ENCODE data around the gene CMTM7. TPM values are rescaled to one million over a fixed set of nuclear protein-coding genes. Genes with fewer than 3 reads are reported as not detected.

Gene CMTM7
- total RNA-seq, 2 donors from 2014 or later, result 15.6 to 33.1 TPM

GRCh38 chr3:32487781-32488473 lies 96.3 kb downstream of the CMTM7 start:
- WGBS, result 60% methylated on average over 3 of the region's 3 CpGs
- Histone ChIP-seq H3K4me1 (replicated peaks) (no peaks in the 10 kb centered on the region), H3K27me3 (replicated peaks; ENCODE audit: insufficient read depth) (no peaks in the 10 kb centered on the region), H3K9me3 (no peaks in the 10 kb centered on the region), H3K27ac (no peak overlapping the region), H3K36me3 (no peaks in the 10 kb centered on the region), H3K4me3 (no peak overlapping the region)
- no peak for DNase-seq (ENCODE audit: low spot score)
- intact Hi-C loops (cut with DNase I), result no loop called here
- no peak for TF ChIP-seq POLR2AphosphoS5 (IDR thresholded peaks at IDR 0.05)
- TF ChIP-seq POLR2A (IDR thresholded peaks at IDR 0.05), result no peak
- TF ChIP-seq CTCF (IDR thresholded peaks at IDR 0.05), result no peak

- no peak for DNase-seq (ENCODE audit: low spot score)
- Histone ChIP-seq H3K4me1 (replicated peaks) (no peaks in the 10 kb centered on the region), H3K36me3 (no peaks in the 10 kb centered on the region), H3K9me3 (no peaks in the 10 kb centered on the region), H3K4me3 (no peak overlapping the region), H3K27me3 (replicated peaks; ENCODE audit: insufficient read depth) (no peaks in the 10 kb centered on the region), H3K27ac (no peak overlapping the region)
- intact Hi-C loops (cut with DNase I), result no loop called here
- WGBS, result 84% methylated on average over 3 of the region's 3 CpGs
- TF ChIP-seq POLR2A (IDR thresholded peaks at IDR 0.05) (no peak), CTCF (IDR thresholded peaks at IDR 0.05) (no peak), POLR2AphosphoS5 (IDR thresholded peaks at IDR 0.05) (no peak)
These were observed 96.9 kb downstream of the CMTM7 start for GRCh38 chr3:32488474-32489008.

GRCh38 chr3:32492684-32493436 lies 101.2 kb downstream of the CMTM7 start:
- Histone ChIP-seq H3K9me3 (no peaks in the 10 kb centered on the region), H3K4me1 (replicated peaks) (no peaks in the 10 kb centered on the region), H3K27ac (no peak overlapping the region), H3K27me3 (replicated peaks; ENCODE audit: insufficient read depth) (no peaks in the 10 kb centered on the region), H3K4me3 (no peak overlapping the region), H3K36me3 (no peaks in the 10 kb centered on the region)
- no peak for DNase-seq (ENCODE audit: low spot score)
- WGBS, result 68% methylated on average over 3 of the region's 3 CpGs
- intact Hi-C loops (cut with DNase I), result no loop called here
- TF ChIP-seq POLR2AphosphoS5 (IDR thresholded peaks at IDR 0.05) (no peak), CTCF (IDR thresholded peaks at IDR 0.05) (no peak), POLR2A (IDR thresholded peaks at IDR 0.05) (no peak)

GRCh38 chr3:32493437-32494414 lies 102.1 kb downstream of the CMTM7 start:
- intact Hi-C loops (cut with DNase I), result no loop called here
- Histone ChIP-seq H3K36me3 (no peaks in the 10 kb centered on the region), H3K27me3 (replicated peaks; ENCODE audit: insufficient read depth) (no peaks in the 10 kb centered on the region), H3K27ac (no peak overlapping the region), H3K4me1 (replicated peaks) (no peaks in the 10 kb centered on the region), H3K4me3 (no peak overlapping the region), H3K9me3 (no peaks in the 10 kb centered on the region)
- TF ChIP-seq POLR2A (IDR thresholded peaks at IDR 0.05) (no peak), CTCF (IDR thresholded peaks at IDR 0.05) (no peak), POLR2AphosphoS5 (IDR thresholded peaks at IDR 0.05) (no peak)
- DNase-seq (ENCODE audit: low spot score), result no peak
- 82% methylated on average over 3 of the region's 3 CpGs for WGBS
